Measurements from ENCODE around the gene ME3.

Gene ME3

DNA sequence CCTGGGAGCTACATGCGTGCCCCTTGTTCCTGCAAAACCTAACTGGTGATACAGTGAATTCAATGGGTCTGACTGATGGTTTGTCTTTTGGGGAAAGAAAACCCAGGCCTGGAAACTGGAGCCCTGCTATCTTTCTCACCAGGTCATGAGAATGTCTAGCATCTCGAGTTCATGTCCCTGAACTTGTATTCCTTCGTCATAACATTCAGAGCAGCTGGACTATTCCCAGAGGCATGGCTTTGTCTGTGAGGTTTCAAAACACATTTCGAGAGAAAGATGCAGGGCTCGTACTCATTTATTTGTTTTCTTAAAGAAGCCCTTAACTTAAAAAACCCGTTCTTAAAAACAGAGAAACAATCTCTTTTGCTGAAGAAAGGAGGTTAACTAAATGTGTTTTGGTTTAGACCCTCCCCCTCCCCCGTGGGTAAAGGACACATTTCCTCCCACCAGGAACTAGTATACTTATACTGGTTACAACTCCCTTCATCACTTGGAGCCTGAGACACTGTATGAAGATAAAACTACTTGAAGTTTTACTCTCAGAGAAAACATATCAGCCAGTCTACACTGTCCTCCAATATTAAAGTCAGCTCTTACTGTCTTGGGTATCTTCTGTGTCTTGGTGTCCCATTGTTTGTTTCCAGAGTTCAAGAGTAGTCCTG lies 43.2 kb downstream of the ME3 start:
- DNase-seq (ENCODE audit: low read depth): peak; percentile 21
- H3K4me3 ChIP-seq (ENCODE audit: control insufficient read depth, low read depth, low read length): no peak overlapping the region
- TF ChIP-seq, protein P1, sequence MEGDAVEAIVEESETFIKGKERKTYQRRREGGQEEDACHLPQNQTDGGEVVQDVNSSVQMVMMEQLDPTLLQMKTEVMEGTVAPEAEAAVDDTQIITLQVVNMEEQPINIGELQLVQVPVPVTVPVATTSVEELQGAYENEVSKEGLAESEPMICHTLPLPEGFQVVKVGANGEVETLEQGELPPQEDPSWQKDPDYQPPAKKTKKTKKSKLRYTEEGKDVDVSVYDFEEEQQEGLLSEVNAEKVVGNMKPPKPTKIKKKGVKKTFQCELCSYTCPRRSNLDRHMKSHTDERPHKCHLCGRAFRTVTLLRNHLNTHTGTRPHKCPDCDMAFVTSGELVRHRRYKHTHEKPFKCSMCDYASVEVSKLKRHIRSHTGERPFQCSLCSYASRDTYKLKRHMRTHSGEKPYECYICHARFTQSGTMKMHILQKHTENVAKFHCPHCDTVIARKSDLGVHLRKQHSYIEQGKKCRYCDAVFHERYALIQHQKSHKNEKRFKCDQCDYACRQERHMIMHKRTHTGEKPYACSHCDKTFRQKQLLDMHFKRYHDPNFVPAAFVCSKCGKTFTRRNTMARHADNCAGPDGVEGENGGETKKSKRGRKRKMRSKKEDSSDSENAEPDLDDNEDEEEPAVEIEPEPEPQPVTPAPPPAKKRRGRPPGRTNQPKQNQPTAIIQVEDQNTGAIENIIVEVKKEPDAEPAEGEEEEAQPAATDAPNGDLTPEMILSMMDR (IDR thresholded peaks at IDR 0.05; ENCODE audit: control insufficient read depth, insufficient read depth, low read depth, low read length, missing control alignments): no peak

DNA sequence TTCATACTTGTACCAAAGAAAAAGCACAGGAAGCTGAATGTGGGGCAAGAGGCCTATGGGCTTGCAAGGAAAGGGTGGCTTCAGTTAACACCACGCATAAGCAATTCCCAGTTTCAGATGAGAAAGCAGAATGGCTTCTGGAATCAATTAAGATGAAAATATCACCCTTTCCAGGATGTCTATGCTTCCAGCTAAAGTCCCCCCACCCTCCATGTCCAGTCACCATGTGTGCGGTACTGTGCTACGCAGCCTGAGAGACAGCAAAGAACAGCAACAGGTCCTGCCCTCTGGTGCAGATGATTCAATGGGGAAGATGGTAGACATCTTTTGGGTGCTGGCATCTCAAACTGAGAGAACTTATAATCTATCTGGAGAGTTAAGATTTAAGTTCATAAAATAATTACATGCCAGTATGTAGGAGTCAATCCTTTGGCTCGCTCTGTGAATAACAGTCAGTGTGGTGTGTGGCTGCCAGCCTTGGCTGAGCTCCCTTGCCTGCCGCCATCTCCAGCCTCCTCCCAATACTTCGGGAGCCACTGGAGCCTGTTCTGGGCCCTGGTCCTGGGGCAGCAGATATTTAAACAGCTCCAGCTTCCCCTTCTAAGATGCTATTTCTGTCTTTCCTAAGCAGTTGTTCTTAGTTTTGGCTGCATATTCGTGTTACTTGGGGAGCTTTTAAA lies 44.5 kb downstream of the ME3 start:
- TF ChIP-seq, protein P1 (IDR thresholded peaks at IDR 0.05; ENCODE audit: control insufficient read depth, insufficient read depth, low read depth, low read length, missing control alignments): no peak
- DNase-seq (ENCODE audit: low read depth): peak; percentile 39

DNA sequence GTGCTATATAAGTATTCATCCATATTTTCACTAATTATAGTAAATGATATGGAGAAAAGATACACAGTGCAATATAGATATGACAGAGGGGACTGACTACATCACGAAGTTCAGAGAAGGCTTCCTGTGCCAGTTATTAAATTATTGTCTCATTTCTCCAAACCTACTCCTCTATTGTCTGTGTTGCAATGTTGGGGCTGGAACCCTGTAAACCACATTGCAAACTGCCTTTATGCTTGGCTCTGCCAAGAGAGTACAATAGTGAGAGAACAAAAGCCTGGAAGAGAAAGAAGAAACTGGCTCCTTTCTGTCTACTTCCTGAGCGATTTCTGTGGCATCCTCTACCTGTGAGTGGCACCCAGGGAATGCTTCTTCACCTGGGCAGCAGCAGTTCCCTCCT lies 46.4 kb downstream of the ME3 start:
- TF ChIP-seq, protein P1 (IDR thresholded peaks at IDR 0.05; ENCODE audit: control insufficient read depth, insufficient read depth, low read depth, low read length, missing control alignments): no peak
- DNase-seq (ENCODE audit: low read depth): no peak
- H3K4me3 ChIP-seq (ENCODE audit: control insufficient read depth, low read depth, low read length): no peak overlapping the region

More for the DNA sequence above, 44.5 kb downstream of the ME3 start:
- H3K4me3 ChIP-seq (ENCODE audit: control insufficient read depth, low read depth, low read length): no peak overlapping the region

DNA sequence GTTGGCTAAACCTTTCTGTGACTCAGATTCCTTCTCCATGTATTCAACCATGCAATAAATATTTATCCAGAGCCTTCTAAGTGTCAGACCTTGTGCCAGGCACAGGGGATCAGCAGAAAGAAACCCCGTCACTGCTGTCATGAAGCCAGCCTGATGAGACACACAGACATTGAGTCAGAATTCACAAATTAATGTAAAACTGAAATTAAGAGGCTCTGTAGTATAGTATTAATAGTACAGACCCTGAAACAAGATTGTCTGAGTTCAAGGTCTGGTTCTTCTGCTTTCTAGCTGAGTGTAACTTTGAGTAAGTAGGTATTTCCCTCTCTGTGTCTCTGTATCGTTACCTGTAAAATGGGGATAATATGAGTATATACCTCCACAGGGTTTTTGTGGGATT lies 46.9 kb downstream of the ME3 start:
- TF ChIP-seq, protein P1 (IDR thresholded peaks at IDR 0.05; ENCODE audit: control insufficient read depth, insufficient read depth, low read depth, low read length, missing control alignments): no peak
- no peak overlapping the region for H3K4me3 ChIP-seq (ENCODE audit: control insufficient read depth, low read depth, low read length)
- DNase-seq (ENCODE audit: low read depth): no peak

DNA sequence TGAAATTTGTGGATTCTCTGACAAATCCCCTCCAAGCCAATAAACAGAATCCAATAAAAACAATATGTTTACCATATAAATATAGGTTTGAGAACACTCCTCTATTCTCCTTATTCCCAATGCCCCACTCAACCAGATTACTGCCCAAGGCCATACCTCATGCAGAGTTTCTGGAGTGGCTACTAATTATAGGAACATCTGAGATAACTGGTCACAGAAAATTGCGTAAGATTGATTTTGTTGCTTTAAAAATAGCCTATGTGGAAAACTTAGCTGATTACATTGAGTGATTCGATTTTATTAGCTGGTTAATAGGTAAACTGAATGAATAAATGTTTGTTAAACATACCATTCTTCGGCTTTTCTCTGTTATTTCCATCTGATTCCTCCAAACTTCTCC lies 48.0 kb downstream of the ME3 start:
- DNase-seq (ENCODE audit: low read depth): peak; percentile 10
- H3K4me3 ChIP-seq (ENCODE audit: control insufficient read depth, low read depth, low read length): no peak overlapping the region
- TF ChIP-seq, protein P1 (IDR thresholded peaks at IDR 0.05; ENCODE audit: control insufficient read depth, insufficient read depth, low read depth, low read length, missing control alignments): no peak

DNA sequence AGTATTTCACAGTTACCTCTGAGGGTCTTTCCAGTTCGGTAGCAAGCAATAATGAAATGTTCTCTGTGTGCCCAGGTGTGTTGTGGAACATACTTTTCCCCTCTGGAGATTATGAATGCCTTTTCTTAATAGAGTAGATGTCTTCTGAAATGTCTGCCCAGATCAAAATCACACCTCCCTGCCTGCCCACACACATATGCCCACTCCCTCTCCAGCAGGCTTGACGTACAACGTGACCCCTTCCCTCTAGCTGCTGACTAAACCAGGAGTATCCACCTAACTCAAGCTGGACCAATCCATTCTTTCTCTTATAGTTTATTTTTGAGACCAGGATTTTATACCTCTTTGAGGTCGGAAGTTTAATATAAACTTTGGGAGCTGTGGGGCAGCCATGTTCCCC lies 48.7 kb downstream of the ME3 start:
- no peak for DNase-seq (ENCODE audit: low read depth)
- TF ChIP-seq, protein P1 (IDR thresholded peaks at IDR 0.05; ENCODE audit: control insufficient read depth, insufficient read depth, low read depth, low read length, missing control alignments): no peak

More for the DNA sequence above, 48.7 kb downstream of the ME3 start:
- no peak overlapping the region for H3K4me3 ChIP-seq (ENCODE audit: control insufficient read depth, low read depth, low read length)

Measured in AG09309 (cell line).